GM10266 (cell line): Measurements from ENCODE around the gene RRAGD.
A peak's percentile ranks its signal among the peaks of the same experiment; 100 is the strongest.

ENCODE experiments used
- DNase-seq: peaks from one replicate; pipeline ENCODE4 v3.0.0; 2012; ENCODE audit errors: extremely low spot score
- TF ChIP-seq, protein P1 (sequence below): IDR thresholded peaks from 2 replicates; pipeline ENCODE4 v1.5.1; 2012; ENCODE audit warnings: mild to moderate bottlenecking, low read depth; ENCODE audit not compliant: control insufficient read depth, insufficient read depth; ENCODE audit errors: missing control alignments

The RRAGD gene

DNA sequence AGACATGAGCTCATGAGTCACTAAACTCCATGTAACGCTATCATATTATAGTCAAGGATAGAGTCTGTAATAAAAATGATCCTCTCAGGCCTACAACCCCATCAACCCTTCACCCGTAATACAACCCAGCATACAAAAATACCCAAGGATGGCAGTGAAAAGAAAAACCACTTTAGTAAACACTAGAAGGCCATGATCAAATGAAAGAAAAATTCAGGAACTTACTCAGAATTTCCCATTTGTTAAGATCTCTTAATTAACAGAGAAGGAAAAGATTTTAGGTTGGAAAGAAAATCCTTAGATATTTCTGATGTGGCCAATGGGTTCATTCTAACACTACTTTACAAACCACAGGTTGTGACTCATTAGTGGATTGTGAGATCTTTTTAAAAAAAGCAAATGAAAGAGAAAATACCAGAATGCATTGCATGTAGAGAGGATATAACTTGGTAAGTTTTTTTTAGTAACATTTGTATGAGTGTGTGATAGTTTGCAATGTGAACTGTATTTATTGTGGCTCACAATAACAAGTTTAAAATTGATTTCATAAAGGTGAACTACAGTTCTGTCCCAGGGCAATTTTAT lies 51.6 kb downstream of the RRAGD start:
- DNase-seq: peak; percentile 42
- TF ChIP-seq, protein P1, sequence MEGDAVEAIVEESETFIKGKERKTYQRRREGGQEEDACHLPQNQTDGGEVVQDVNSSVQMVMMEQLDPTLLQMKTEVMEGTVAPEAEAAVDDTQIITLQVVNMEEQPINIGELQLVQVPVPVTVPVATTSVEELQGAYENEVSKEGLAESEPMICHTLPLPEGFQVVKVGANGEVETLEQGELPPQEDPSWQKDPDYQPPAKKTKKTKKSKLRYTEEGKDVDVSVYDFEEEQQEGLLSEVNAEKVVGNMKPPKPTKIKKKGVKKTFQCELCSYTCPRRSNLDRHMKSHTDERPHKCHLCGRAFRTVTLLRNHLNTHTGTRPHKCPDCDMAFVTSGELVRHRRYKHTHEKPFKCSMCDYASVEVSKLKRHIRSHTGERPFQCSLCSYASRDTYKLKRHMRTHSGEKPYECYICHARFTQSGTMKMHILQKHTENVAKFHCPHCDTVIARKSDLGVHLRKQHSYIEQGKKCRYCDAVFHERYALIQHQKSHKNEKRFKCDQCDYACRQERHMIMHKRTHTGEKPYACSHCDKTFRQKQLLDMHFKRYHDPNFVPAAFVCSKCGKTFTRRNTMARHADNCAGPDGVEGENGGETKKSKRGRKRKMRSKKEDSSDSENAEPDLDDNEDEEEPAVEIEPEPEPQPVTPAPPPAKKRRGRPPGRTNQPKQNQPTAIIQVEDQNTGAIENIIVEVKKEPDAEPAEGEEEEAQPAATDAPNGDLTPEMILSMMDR: no peak

GRCh38 chr6:89359561-89359960 lies 52.5 kb downstream of the RRAGD start:
- TF ChIP-seq, protein P1: no peak
- DNase-seq: no peak

DNA sequence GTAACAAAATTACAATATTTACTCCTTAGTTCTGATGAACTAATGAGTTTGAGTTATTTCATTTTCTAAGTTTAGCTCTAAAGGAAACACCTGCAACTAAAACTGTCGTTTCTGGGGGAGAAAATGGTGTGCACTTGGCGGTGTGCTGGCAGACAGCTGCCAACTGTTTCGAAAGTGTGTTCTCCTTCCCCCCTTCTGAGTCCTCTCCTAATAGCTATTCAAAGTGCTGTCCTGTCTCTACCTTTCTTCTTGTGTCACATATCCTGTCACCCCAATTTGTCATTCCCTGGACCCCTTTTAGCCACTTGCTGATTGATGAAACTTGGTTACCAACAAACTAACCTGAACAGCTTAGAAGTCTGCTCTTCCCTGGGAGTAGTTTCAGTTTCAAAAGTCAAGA lies 54.7 kb downstream of the RRAGD start:
- TF ChIP-seq, protein P1: no peak
- peak; percentile 41 for DNase-seq

GRCh38 chr6:89356642-89357170 lies 55.4 kb downstream of the RRAGD start:
- TF ChIP-seq, protein P1: no peak
- DNase-seq: no peak

GRCh38 chr6:89355511-89356194 lies 56.4 kb downstream of the RRAGD start:
- TF ChIP-seq, protein P1: no peak
- DNase-seq: no peak

GRCh38 chr6:89353702-89354392 lies 58.2 kb downstream of the RRAGD start:
- peak; percentile 68 for DNase-seq
- TF ChIP-seq, protein P1: no peak
